GM12878 (cell line): Measurements from ENCODE around the gene PIGU.

ENCODE experiments used
- CBX3 ChIP-seq: fragments of 200-600 bp; sonication (generic); IDR thresholded peaks from 2 replicates; pipeline ENCODE4 v1.6.1; 2016; ENCODE audit warnings: low read depth, borderline replicate concordance
- JUND ChIP-seq: IDR thresholded peaks from 2 replicates; pipeline ENCODE4 v1.6.1; 2012; ENCODE audit warnings: low read depth, mild to moderate bottlenecking, low read length, improper control_type of control experiment, moderate library complexity
- NFIC ChIP-seq: IDR thresholded peaks from 2 replicates; pipeline ENCODE4 v1.6.1; 2012; ENCODE audit warnings: low read depth, mild to moderate bottlenecking, inconsistent platforms, low read length, moderate library complexity
- NFYB ChIP-seq: IDR thresholded peaks from 2 replicates; pipeline ENCODE4 v1.6.1; 2011; ENCODE audit warnings: low read depth, mild to moderate bottlenecking, low read length, improper control_type of control experiment, moderate library complexity; ENCODE audit not compliant: insufficient read depth
- NR2C2 ChIP-seq: IDR thresholded peaks from 2 replicates; pipeline ENCODE4 v1.6.1; 2011; ENCODE audit warnings: borderline replicate concordance, low read depth; ENCODE audit not compliant: control insufficient read depth, insufficient read length
- PAX8 ChIP-seq: fragments of 450-650 bp; IDR thresholded peaks from 2 replicates; pipeline ENCODE4 v1.6.1; 2017; ENCODE audit warnings: mild to moderate bottlenecking, moderate library complexity
- RAD21 ChIP-seq: IDR thresholded peaks from 2 replicates; pipeline ENCODE4 v1.6.1; 2011; ENCODE audit warnings: mild to moderate bottlenecking, low read depth, low read length, moderate library complexity; ENCODE audit not compliant: insufficient read depth
- RFX5 ChIP-seq: IDR thresholded peaks from 2 replicates; pipeline ENCODE4 v1.6.1; 2011; ENCODE audit warnings: low read depth, low read length, improper control_type of control experiment
- TCF3 ChIP-seq: IDR thresholded peaks from 2 replicates; pipeline ENCODE4 v1.6.1; 2012; ENCODE audit warnings: low read depth, mild to moderate bottlenecking, low read length, borderline replicate concordance; ENCODE audit not compliant: insufficient read depth
- ZNF217 ChIP-seq: fragments of 450-650 bp; IDR thresholded peaks from 2 replicates; pipeline ENCODE4 v1.6.1; 2017; ENCODE audit warnings: antibody characterized with exemption, mild to moderate bottlenecking
- TF ChIP-seq, protein P1 (sequence below): IDR thresholded peaks from 2 replicates; pipeline ENCODE4 v1.6.1; 2012; ENCODE audit warnings: mild to moderate bottlenecking, low read depth, low read length
- TF ChIP-seq, protein P2 (sequence below): fragments of 450-650 bp; IDR thresholded peaks from 2 replicates; pipeline ENCODE4 v1.6.1; 2014; ENCODE audit warnings: mild to moderate bottlenecking
- TF ChIP-seq, protein P3 (sequence below), 3 experiments: IDR thresholded peaks in 2 of 3; conservative IDR thresholded peaks in 1 of 3; 2 replicates each; pipeline ENCODE4 v1.5.1; 2011; ENCODE audit warnings: low read depth in 3 of 3, low read length in 3 of 3, mild to moderate bottlenecking in 3 of 3, control low read depth in 2 of 3, moderate library complexity in 2 of 3, inconsistent platforms in 1 of 3, mixed read lengths in 1 of 3; ENCODE audit not compliant: control insufficient read depth in 2 of 3, insufficient read depth in 1 of 3; ENCODE audit errors: extremely low read depth in 1 of 3

DNA sequence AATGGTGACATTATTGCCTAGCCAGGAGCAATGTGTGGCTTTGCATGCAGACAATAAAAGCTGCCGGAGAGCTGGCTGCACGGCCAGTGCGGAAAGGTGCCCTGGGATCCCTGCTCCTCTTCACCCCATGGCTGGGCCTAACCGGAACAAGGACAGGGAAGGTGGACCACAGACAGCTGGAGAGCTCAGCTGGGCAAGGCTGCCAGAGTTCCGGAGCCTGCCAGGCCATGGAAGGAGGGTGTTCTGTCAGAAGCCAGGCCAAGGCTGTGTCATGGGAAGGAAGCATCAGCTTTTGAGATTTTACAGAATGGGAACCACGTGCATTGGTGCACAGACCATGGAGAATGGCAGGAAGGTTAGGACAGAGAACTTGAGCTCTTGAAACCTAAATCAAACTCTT, 93.3 kb downstream of the PIGU start:
- TF ChIP-seq, protein P1, sequence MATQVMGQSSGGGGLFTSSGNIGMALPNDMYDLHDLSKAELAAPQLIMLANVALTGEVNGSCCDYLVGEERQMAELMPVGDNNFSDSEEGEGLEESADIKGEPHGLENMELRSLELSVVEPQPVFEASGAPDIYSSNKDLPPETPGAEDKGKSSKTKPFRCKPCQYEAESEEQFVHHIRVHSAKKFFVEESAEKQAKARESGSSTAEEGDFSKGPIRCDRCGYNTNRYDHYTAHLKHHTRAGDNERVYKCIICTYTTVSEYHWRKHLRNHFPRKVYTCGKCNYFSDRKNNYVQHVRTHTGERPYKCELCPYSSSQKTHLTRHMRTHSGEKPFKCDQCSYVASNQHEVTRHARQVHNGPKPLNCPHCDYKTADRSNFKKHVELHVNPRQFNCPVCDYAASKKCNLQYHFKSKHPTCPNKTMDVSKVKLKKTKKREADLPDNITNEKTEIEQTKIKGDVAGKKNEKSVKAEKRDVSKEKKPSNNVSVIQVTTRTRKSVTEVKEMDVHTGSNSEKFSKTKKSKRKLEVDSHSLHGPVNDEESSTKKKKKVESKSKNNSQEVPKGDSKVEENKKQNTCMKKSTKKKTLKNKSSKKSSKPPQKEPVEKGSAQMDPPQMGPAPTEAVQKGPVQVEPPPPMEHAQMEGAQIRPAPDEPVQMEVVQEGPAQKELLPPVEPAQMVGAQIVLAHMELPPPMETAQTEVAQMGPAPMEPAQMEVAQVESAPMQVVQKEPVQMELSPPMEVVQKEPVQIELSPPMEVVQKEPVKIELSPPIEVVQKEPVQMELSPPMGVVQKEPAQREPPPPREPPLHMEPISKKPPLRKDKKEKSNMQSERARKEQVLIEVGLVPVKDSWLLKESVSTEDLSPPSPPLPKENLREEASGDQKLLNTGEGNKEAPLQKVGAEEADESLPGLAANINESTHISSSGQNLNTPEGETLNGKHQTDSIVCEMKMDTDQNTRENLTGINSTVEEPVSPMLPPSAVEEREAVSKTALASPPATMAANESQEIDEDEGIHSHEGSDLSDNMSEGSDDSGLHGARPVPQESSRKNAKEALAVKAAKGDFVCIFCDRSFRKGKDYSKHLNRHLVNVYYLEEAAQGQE, result no peak
- TF ChIP-seq, protein P2, sequence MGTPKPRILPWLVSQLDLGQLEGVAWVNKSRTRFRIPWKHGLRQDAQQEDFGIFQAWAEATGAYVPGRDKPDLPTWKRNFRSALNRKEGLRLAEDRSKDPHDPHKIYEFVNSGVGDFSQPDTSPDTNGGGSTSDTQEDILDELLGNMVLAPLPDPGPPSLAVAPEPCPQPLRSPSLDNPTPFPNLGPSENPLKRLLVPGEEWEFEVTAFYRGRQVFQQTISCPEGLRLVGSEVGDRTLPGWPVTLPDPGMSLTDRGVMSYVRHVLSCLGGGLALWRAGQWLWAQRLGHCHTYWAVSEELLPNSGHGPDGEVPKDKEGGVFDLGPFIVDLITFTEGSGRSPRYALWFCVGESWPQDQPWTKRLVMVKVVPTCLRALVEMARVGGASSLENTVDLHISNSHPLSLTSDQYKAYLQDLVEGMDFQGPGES, result no peak
- TF ChIP-seq RAD21, result no peak
- no peak for TF ChIP-seq ZNF217
- TF ChIP-seq TCF3, result no peak
- TF ChIP-seq, protein P3, sequence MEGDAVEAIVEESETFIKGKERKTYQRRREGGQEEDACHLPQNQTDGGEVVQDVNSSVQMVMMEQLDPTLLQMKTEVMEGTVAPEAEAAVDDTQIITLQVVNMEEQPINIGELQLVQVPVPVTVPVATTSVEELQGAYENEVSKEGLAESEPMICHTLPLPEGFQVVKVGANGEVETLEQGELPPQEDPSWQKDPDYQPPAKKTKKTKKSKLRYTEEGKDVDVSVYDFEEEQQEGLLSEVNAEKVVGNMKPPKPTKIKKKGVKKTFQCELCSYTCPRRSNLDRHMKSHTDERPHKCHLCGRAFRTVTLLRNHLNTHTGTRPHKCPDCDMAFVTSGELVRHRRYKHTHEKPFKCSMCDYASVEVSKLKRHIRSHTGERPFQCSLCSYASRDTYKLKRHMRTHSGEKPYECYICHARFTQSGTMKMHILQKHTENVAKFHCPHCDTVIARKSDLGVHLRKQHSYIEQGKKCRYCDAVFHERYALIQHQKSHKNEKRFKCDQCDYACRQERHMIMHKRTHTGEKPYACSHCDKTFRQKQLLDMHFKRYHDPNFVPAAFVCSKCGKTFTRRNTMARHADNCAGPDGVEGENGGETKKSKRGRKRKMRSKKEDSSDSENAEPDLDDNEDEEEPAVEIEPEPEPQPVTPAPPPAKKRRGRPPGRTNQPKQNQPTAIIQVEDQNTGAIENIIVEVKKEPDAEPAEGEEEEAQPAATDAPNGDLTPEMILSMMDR (IDR thresholded peaks at IDR 0.05 in 2 of 3, conservative IDR thresholded peaks at IDR 0.05 in 1 of 3; ENCODE audit: control insufficient read depth in 2 of 3, extremely low read depth in 1 of 3, insufficient read depth in 1 of 3, low read depth in 3 of 3, low read length in 3 of 3), result no peak
- TF ChIP-seq CBX3, result no peak
- TF ChIP-seq RFX5, result no peak
- no peak for TF ChIP-seq NR2C2
- TF ChIP-seq NFYB, result no peak
- no peak for TF ChIP-seq PAX8
- TF ChIP-seq NFIC, result no peak
- no peak for TF ChIP-seq JUND
